22Rv1 (cell line): ENCODE results near the gene TUB.

ENCODE experiments used
- CTCF ChIP-seq: fragments of 450-650 bp; IDR thresholded peaks from 2 replicates; pipeline ENCODE4 v1.5.1; 2017; ENCODE audit warnings: mild to moderate bottlenecking
- ZFX ChIP-seq: fragments of 450-650 bp; IDR thresholded peaks from 2 replicates; pipeline ENCODE4 v1.6.1; 2017; ENCODE audit warnings: antibody characterized with exemption, borderline replicate concordance

- TF ChIP-seq CTCF (no peak), ZFX (no peak)
Observed at GRCh38 chr11:8100605-8101004, 19.6 kb downstream of the TUB start.
